Smooth muscle cell (in vitro differentiated cells): ENCODE results near the gene ARFGEF3. TPM values are rescaled to one million over a fixed set of nuclear protein-coding genes. Genes with fewer than 3 reads are reported as not detected.

Experiments used
- DNase-seq: peaks from one replicate; lab custom pipeline; 2025; ENCODE audit not compliant: unreplicated experiment; lab: John Stamatoyannopoulos, UW
- H2AFZ ChIP-seq: fragments of 200-600 bp; sonication (generic); 2 replicates; pipeline ENCODE4 v1.6.0; 2016; ENCODE audit warnings: antibody characterized with exemption, low read depth, mild to moderate bottlenecking
- H3F3A ChIP-seq: fragments of 200-600 bp; sonication (generic); 2 replicates; pipeline ENCODE4 v1.6.0; 2017; ENCODE audit warnings: antibody characterized with exemption, low read depth
- H3K27ac ChIP-seq: fragments of 200-600 bp; sonication (generic); 2 replicates; pipeline ENCODE4 v1.5.1; 2016; ENCODE audit warnings: low read depth, mild to moderate bottlenecking
- H3K27me3 ChIP-seq: fragments of 200-600 bp; sonication (generic); 2 replicates; pipeline ENCODE4 v1.6.1; 2016; ENCODE audit warnings: low read depth, mild to moderate bottlenecking
- H3K36me3 ChIP-seq: fragments of 200-600 bp; sonication (generic); 2 replicates; pipeline ENCODE4 v1.5.1; 2016; ENCODE audit warnings: low read depth
- H3K4me1 ChIP-seq: fragments of 200-600 bp; sonication (generic); 2 replicates; pipeline ENCODE4 v1.5.1; 2016; ENCODE audit warnings: low read depth
- H3K4me2 ChIP-seq: fragments of 200-600 bp; sonication (generic); 2 replicates; pipeline ENCODE4 v1.6.0; 2016; ENCODE audit warnings: mild to moderate bottlenecking
- H3K4me3 ChIP-seq: fragments of 200-600 bp; sonication (generic); 2 replicates; pipeline ENCODE4 v1.5.1; 2016; ENCODE audit warnings: mild to moderate bottlenecking
- H3K79me2 ChIP-seq: fragments of 200-600 bp; sonication (generic); 2 replicates; pipeline ENCODE4 v1.6.0; 2016; ENCODE audit warnings: low read depth, mild to moderate bottlenecking
- H3K9ac ChIP-seq: fragments of 200-600 bp; sonication (generic); 2 replicates; pipeline ENCODE4 v1.6.0; 2016; ENCODE audit warnings: low read depth
- H3K9me3 ChIP-seq: fragments of 200-600 bp; sonication (generic); replicated peaks from 2 replicates; pipeline ENCODE4 v1.5.1; 2016; ENCODE audit warnings: low read depth
- H4K20me1 ChIP-seq: fragments of 200-600 bp; sonication (generic); 2 replicates; pipeline ENCODE4 v1.6.0; 2016; ENCODE audit warnings: low read depth
- WGBS: methylation state at CpG from one replicate; pipeline ENCODE4 v1.1.7; 2016; ENCODE audit warnings: low lambda C conversion rate; 5-methylcytosine and 5-hydroxymethylcytosine counted together
- polyA plus RNA-seq: library from polyadenylated mRNA; unstranded; fragments of >200 nt; fragmentation: Nextera tagmentation; extraction: Ambion mirVana; gene quantifications from 2 replicates; pipeline ENCODE4 v1.2.1, GENCODE V29; 2016
- total RNA-seq: library from RNA; depleted of rRNA; stranded (reverse); fragments of >200 nt; gene quantifications from 2 replicates; pipeline ENCODE4 v1.2.3, GENCODE V29; 2014
- TF ChIP-seq, protein P1 (sequence below): fragments of 200-600 bp; sonication (generic); IDR thresholded peaks from 2 replicates; pipeline ENCODE4 v1.5.1; 2017; ENCODE audit warnings: borderline replicate concordance, mild to moderate bottlenecking, antibody characterized with exemption; ENCODE audit not compliant: insufficient read depth, poor library complexity, severe bottlenecking

ARFGEF3 gene
- total and polyA plus RNA-seq, 2 experiments from 2014 or later, result 0.06 to 2.2 TPM

- 56% methylated on average over 5 of the region's 5 CpGs for WGBS
- no peak overlapping the region for H3K27ac ChIP-seq
- no peaks in the 10 kb centered on the region for H4K20me1 ChIP-seq
- H3K4me3 ChIP-seq, result no peak overlapping the region
- TF ChIP-seq, protein P1, sequence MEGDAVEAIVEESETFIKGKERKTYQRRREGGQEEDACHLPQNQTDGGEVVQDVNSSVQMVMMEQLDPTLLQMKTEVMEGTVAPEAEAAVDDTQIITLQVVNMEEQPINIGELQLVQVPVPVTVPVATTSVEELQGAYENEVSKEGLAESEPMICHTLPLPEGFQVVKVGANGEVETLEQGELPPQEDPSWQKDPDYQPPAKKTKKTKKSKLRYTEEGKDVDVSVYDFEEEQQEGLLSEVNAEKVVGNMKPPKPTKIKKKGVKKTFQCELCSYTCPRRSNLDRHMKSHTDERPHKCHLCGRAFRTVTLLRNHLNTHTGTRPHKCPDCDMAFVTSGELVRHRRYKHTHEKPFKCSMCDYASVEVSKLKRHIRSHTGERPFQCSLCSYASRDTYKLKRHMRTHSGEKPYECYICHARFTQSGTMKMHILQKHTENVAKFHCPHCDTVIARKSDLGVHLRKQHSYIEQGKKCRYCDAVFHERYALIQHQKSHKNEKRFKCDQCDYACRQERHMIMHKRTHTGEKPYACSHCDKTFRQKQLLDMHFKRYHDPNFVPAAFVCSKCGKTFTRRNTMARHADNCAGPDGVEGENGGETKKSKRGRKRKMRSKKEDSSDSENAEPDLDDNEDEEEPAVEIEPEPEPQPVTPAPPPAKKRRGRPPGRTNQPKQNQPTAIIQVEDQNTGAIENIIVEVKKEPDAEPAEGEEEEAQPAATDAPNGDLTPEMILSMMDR, result no peak
- no peak for DNase-seq
- H3K4me2 ChIP-seq, result peak overlapping the region; percentile 12
- no peaks in the 10 kb centered on the region for H3K27me3 ChIP-seq
- peaks cover 13% of the 10 kb centered on the region for H3K4me1 ChIP-seq
- no peaks in the 10 kb centered on the region for H3K36me3 ChIP-seq
- no peak overlapping the region for H2AFZ ChIP-seq
- no peaks in the 10 kb centered on the region for H3K9me3 ChIP-seq
- H3F3A ChIP-seq, result no peaks in the 10 kb centered on the region
- no peaks in the 10 kb centered on the region for H3K79me2 ChIP-seq
- no peak overlapping the region for H3K9ac ChIP-seq
Observed at GRCh38 chr6:138188278-138188941, 26.7 kb downstream of the ARFGEF3 start.

GRCh38 chr6:138194287-138194686 lies 32.5 kb downstream of the ARFGEF3 start:
- Histone ChIP-seq H4K20me1 (no peaks in the 10 kb centered on the region), H3K27me3 (no peaks in the 10 kb centered on the region)
- WGBS, result 96% methylated on average over 4 of the region's 4 CpGs

GRCh38 chr6:138196122-138196738 lies 34.5 kb downstream of the ARFGEF3 start:
- no peak for DNase-seq
- Histone ChIP-seq H3K27me3 (no peaks in the 10 kb centered on the region), H3K36me3 (no peaks in the 10 kb centered on the region), H3K79me2 (no peaks in the 10 kb centered on the region), H3K27ac (no peak overlapping the region), H2AFZ (no peak overlapping the region), H3K9me3 (no peaks in the 10 kb centered on the region), H4K20me1 (no peaks in the 10 kb centered on the region), H3K9ac (no peak overlapping the region), H3K4me1 (peaks cover 5% of the 10 kb centered on the region), H3K4me3 (no peak overlapping the region), H3F3A (no peaks in the 10 kb centered on the region), H3K4me2 (no peak overlapping the region)
- WGBS, result 86% methylated on average over 3 of the region's 3 CpGs
- TF ChIP-seq, protein P1, result no peak

More at GRCh38 chr6:138194287-138194686, 32.5 kb downstream of the ARFGEF3 start:
- peaks cover 9% of the 10 kb centered on the region for H3K4me1 ChIP-seq
- H3K9me3 ChIP-seq, result no peaks in the 10 kb centered on the region
- DNase-seq, result no peak
- H3F3A ChIP-seq, result no peaks in the 10 kb centered on the region
- TF ChIP-seq, protein P1, result no peak
- no peak overlapping the region for H3K27ac ChIP-seq
- no peak overlapping the region for H2AFZ ChIP-seq
- H3K4me3 ChIP-seq, result no peak overlapping the region
- no peaks in the 10 kb centered on the region for H3K36me3 ChIP-seq
- no peak overlapping the region for H3K9ac ChIP-seq
- no peak overlapping the region for H3K4me2 ChIP-seq
- no peaks in the 10 kb centered on the region for H3K79me2 ChIP-seq
